ENCODE results near the gene RABEP1. TPM values are rescaled to one million over a fixed set of nuclear protein-coding genes. Genes with fewer than 3 reads are reported as not detected.

The RABEP1 gene
- total RNA-seq, 1 experiment from 2014 or later, result 21.8 TPM

- Mint-ChIP-seq H3K27me3 (ENCODE audit: insufficient read depth, unreplicated experiment) (no peaks in the 10 kb centered on the region), H3K27ac (ENCODE audit: unreplicated experiment) (no peak overlapping the region), H3K36me3 (ENCODE audit: insufficient read depth, unreplicated experiment) (peaks cover 24% of the 10 kb centered on the region), H3K4me3 (ENCODE audit: unreplicated experiment) (no peak overlapping the region), H3K4me1 (ENCODE audit: low read depth, unreplicated experiment) (no peaks in the 10 kb centered on the region), H3K9me3 (ENCODE audit: unreplicated experiment) (no peaks in the 10 kb centered on the region)
- no peak overlapping the region for H3K4me3 ChIP-seq (ENCODE audit: low read depth, low read length)
- intact Hi-C loops (cut with micrococcal nuclease; ENCODE audit: unreplicated experiment), result no loop called here
- POLR2A ChIA-PET, result no interaction called here
- CTCF ChIA-PET, result no interaction called here
- no peaks in the 10 kb centered on the region for H3K27me3 ChIP-seq (replicated peaks; ENCODE audit: control insufficient read depth, insufficient read depth, low read length)
- no peak for TF ChIP-seq CTCF (IDR thresholded peaks at IDR 0.05; ENCODE audit: insufficient read depth in 1 of 2, low read depth in 1 of 2, low read length in 1 of 2, severe bottlenecking in 1 of 2, unreplicated experiment in 1 of 2)
- no peaks in the 10 kb centered on the region for H3K36me3 ChIP-seq (ENCODE audit: control insufficient read depth, insufficient read depth, low read length)
- no TSS peak for BruUV-seq (replicated peaks)
- no peaks in the 10 kb centered on the region for H3K9me3 ChIP-seq
- H3K4me1 ChIP-seq, result no peaks in the 10 kb centered on the region
- no peak for DNase-seq
Observed at GRCh38 chr17:5370411-5370810, 88.3 kb downstream of the RABEP1 start.

GRCh38 chr17:5373112-5373511, 91.0 kb downstream of the RABEP1 start:
- Mint-ChIP-seq H3K36me3 (ENCODE audit: insufficient read depth, unreplicated experiment) (peaks cover 34% of the 10 kb centered on the region), H3K4me3 (ENCODE audit: unreplicated experiment) (no peak overlapping the region), H3K27me3 (ENCODE audit: insufficient read depth, unreplicated experiment) (no peaks in the 10 kb centered on the region), H3K27ac (ENCODE audit: unreplicated experiment) (no peak overlapping the region), H3K9me3 (ENCODE audit: unreplicated experiment) (no peaks in the 10 kb centered on the region), H3K4me1 (ENCODE audit: low read depth, unreplicated experiment) (no peaks in the 10 kb centered on the region)
- ChIA-PET CTCF (no interaction called here), POLR2A (no interaction called here)
- TF ChIP-seq CTCF (IDR thresholded peaks at IDR 0.05; ENCODE audit: insufficient read depth in 1 of 2, low read depth in 1 of 2, low read length in 1 of 2, severe bottlenecking in 1 of 2, unreplicated experiment in 1 of 2), result no peak
- Histone ChIP-seq H3K4me1 (no peaks in the 10 kb centered on the region), H3K4me3 (ENCODE audit: low read depth, low read length) (no peak overlapping the region), H3K36me3 (ENCODE audit: control insufficient read depth, insufficient read depth, low read length) (no peaks in the 10 kb centered on the region), H3K27me3 (replicated peaks; ENCODE audit: control insufficient read depth, insufficient read depth, low read length) (no peaks in the 10 kb centered on the region), H3K9me3 (no peaks in the 10 kb centered on the region)
- no TSS peak for BruUV-seq (replicated peaks)
- intact Hi-C loops (cut with micrococcal nuclease; ENCODE audit: unreplicated experiment), result no loop called here
- DNase-seq, result no peak

GRCh38 chr17:5378566-5379207, 96.6 kb downstream of the RABEP1 start:
- H3K4me3 Mint-ChIP-seq (ENCODE audit: unreplicated experiment), result no peak overlapping the region
- ChIA-PET CTCF (no interaction called here), POLR2A (no interaction called here)
- no peaks in the 10 kb centered on the region for H3K27me3 Mint-ChIP-seq (ENCODE audit: insufficient read depth, unreplicated experiment)
- H3K4me3 ChIP-seq (ENCODE audit: low read depth, low read length), result no peak overlapping the region
- no peaks in the 10 kb centered on the region for H3K27me3 ChIP-seq (replicated peaks; ENCODE audit: control insufficient read depth, insufficient read depth, low read length)
- BruUV-seq (replicated peaks), result no TSS peak
- peaks cover 70% of the 10 kb centered on the region for H3K36me3 Mint-ChIP-seq (ENCODE audit: insufficient read depth, unreplicated experiment)
- no peaks in the 10 kb centered on the region for H3K9me3 Mint-ChIP-seq (ENCODE audit: unreplicated experiment)
- no peak for DNase-seq
- H3K4me1 Mint-ChIP-seq (ENCODE audit: low read depth, unreplicated experiment), result no peaks in the 10 kb centered on the region
- TF ChIP-seq CTCF (IDR thresholded peaks at IDR 0.05; ENCODE audit: insufficient read depth in 1 of 2, low read depth in 1 of 2, low read length in 1 of 2, severe bottlenecking in 1 of 2, unreplicated experiment in 1 of 2), result no peak
- no peaks in the 10 kb centered on the region; the same call in 1 of the 2 replicates for H3K36me3 ChIP-seq (ENCODE audit: control insufficient read depth, insufficient read depth, low read length)
- H3K4me1 ChIP-seq, result no peaks in the 10 kb centered on the region
- no peaks in the 10 kb centered on the region for H3K9me3 ChIP-seq
- intact Hi-C loops (cut with micrococcal nuclease; ENCODE audit: unreplicated experiment), result no loop called here
- peak overlapping the region; percentile 24 for H3K27ac Mint-ChIP-seq (ENCODE audit: unreplicated experiment)
